CD4-positive, alpha-beta T cell treated with Interferon gamma for 1 hour (primary cell): ENCODE data around the gene CACNA1B.
"Not testable (repeated sequence)": the region's sequence is repeated elsewhere in the genome, so short reads cannot be mapped to it uniquely, and the experiment has no call there.

ENCODE experiments used
- DNase-seq: peaks from one replicate; pipeline ENCODE4 v3.0.0-alpha.2; 2020

The CACNA1B gene

GRCh38 chr9:138078846-138079245 is 201.3 kb downstream of the CACNA1B start:
- DNase-seq, result no peak

DNA sequence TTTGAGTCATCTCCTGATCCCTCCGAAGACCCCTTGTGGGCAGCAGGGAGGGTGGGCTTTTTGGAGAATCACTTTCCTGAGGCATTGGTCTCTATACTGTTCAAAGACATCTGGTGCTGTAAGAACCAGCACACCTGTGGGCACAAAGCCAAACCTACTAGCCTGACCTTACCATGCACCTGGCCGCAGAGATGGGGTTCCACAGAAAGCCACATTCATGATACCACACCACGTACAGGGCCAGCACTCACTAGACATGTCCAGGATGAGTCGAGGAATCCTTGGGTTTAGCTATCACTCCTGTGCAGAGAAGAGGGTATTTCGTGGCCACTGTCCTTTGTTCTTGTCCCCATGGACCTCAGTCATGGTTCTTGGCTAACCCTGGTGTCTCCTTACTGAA is 203.4 kb downstream of the CACNA1B start:
- no peak for DNase-seq

DNA sequence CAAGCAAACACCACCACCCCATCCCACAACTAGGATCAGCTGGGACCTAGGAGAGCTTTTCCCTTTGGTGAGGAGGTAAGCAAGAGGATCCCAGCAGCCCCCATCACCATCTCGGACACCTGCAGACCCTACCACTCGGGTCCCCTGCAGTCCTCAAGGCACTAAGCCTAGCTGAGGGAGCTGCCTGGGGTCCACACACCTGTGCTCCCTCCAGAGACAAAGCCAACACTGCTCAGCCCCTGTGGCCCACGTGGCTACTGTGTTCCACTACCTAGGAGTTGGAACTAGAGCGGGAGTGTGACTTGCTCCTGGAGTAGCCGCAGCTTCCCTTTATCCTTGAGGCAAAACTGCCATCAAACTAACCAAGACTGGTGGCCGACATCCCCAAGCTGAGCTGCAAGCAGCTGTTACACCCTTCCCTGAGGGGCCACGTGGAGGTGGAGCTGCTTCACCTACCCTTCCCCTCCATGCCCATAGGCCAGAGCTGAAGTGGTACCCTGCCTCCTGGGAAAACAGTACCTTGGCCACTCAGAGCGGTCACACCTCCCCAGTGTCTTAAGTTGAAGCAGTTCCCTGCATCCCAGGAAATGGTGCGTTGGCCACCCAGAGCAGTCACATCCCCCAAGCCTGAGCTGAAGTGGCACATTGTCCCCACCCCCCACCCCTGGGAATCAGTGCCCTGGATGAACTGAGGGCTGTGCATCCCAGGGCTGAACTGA is 205.5 kb downstream of the CACNA1B start:
- no peak for DNase-seq

GRCh38 chr9:138083873-138084272 is 206.3 kb downstream of the CACNA1B start:
- DNase-seq, result no peak

DNA sequence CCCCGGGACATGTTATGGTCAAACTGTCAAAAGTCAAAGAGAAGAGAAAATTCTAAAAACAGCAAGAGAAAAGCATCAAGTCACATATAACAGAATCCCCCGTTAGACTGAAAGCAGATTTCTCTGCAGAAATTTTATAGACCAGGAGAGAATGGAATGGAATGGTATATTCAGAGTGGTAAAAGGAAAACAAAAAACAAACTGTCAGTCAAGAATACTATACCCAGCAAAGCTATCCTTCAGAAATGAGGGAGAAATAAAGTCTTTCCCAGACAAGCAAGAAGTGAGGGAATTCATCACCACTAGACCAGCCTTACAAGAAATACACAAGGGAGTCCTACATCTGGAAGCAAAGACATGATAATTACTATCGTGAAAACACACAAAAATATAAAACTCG is 208.0 kb downstream of the CACNA1B start:
- DNase-seq, result no peak

DNA sequence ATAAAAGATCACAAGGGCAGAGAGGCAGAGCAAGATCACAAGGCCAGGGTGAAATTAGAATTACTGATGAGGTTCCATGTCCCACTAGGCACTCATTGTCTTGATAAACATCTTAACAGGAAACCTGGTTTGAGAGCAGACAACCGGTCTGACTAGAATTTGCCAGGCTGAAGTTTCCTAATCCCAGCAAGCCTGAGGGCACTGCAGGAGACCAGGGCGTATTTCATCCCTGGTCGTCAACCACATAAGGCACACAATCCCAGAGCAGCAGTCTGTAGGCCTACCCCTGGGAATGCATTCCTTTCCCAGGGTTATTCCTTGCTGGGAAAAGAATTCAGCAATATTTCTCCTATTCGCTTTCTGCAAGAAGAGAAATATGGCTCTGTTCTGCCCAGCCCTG is 214.5 kb downstream of the CACNA1B start:
- DNase-seq, result not testable (repeated sequence)

- DNase-seq, result no peak
These were observed 216.4 kb downstream of the CACNA1B start for GRCh38 chr9:138094028-138094427.

- no peak for DNase-seq
These were observed 218.4 kb downstream of the CACNA1B start for GRCh38 chr9:138095813-138096518.

GRCh38 chr9:138096519-138096845 is 218.9 kb downstream of the CACNA1B start:
- no peak for DNase-seq

GRCh38 chr9:138097501-138097991 is 220.0 kb downstream of the CACNA1B start:
- DNase-seq, result no peak

DNA sequence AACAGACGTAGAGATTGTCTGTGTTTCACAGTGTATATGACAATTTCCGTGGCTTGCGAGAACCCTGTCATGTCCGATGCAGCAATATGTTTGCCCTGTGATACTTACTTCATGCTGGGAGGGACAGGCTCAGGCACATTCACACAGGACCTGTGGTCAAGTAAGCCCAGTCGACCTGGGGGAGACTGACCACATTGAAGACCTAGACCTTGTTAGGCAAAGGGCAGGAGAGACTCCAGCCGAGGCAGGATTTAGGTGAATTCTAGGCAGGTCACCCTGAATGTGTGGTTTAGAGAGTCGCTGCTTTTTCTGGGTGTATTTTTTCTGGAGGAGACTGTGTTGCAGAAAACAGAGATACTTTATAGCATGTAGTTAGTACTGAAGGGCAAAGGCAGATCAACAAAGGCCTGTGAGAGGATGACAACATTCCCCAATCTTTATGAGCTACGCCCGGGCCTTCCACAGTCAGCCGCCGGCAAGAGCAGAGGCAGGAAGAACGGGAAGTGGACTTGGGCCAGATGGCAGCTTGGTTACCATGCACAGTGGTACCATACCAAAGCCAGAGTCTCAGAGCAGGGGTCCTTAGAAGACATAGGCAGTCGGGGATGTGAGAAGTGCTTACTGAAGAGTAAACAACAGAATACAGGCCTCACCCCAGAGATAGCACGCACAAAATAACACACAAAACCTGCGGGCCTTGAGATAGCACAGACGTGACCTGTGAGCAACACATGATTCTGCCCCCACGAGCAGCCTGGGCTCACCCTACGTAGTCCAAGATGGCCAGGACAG is 220.7 kb downstream of the CACNA1B start:
- DNase-seq, result no peak

GRCh38 chr9:138098908-138099791 is 221.6 kb downstream of the CACNA1B start:
- DNase-seq, result no peak

GRCh38 chr9:138099803-138100598 is 222.4 kb downstream of the CACNA1B start:
- no peak for DNase-seq

GRCh38 chr9:138100711-138101350 is 223.2 kb downstream of the CACNA1B start:
- DNase-seq, result no peak

DNA sequence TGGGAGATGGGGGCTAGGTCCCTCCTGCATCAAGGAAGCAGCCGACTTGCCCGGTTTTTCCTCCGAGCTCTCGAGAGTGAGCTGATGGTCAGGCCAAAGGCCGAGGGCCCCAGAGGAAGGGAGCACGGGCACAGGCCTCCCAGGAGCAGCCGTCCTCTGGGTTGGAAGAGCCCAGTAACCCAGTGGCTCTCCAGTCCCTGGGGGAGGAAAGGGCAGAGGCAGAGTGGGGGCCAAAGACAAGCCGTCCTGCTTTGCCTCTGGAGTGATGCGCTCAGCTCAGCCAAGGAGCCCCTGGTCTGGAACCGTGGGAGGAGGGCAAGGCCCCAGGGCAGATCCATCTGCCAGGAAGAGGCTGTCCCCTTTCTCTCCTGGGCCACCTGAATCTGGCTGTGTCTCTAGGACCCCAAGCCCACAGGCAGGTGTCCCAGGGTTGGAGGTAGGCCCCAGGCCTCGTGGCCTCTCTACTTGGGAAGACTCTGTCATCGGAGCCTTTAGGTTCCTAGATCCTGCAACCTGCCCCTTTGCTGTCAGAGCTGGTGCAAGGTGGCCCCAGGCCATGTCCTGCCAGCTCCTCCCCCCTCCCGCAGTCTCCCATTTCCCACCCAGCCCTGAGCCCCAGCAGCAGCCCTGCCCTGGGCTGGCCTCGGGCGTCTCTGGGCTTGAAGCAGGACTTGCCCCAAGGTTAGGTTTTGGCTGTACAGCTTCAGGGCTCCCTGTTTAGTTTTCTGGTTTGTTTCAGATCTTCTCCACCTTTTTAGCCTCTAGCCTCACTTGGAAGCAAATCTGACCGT is 224.1 kb downstream of the CACNA1B start:
- no peak for DNase-seq

- no peak for DNase-seq
These were observed 224.9 kb downstream of the CACNA1B start for GRCh38 chr9:138102246-138103051.

DNA sequence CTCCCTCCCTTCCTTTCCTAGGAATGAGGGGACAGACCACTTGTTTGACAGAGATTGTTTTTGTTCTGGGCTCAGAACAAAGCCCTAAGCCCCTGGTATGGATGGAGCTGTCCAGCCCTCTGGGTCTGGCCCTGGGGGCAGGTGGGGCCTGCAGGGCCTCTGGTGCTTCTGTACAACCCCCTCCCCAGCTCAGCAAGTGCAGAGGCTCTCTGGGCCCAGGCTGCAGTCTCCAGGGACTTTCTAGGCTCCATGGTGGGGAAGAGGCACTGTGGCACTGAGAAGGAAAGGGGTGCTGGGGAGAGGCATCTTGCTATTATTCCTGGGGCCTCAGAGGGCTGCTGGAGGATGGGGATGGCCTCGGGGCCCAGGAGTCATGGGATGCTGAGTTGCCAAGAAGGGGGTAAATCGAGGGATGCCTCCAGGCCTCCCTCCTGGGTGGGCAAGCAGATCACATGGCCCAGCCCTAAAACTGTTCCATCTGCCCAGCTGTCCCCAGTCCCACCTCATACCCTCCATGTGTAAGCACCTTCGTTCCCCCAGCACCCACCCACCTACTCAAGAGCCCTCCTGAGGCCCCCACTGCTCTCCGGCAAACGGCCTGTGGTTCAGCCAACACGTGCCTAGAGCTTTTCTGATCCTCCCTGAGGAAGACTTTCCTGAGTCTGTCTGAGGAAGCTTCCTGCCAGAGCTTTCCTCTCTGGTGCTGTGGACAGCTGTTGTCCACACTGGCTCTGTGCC is 225.7 kb downstream of the CACNA1B start:
- no peak for DNase-seq

- DNase-seq, result no peak
These were observed 226.2 kb downstream of the CACNA1B start for GRCh38 chr9:138103849-138104206.
